Measurements from ENCODE around the gene XCR1.
"Not testable (repeated sequence)": the region's sequence is repeated elsewhere in the genome, so short reads cannot be mapped to it uniquely, and the experiment has no call there.

XCR1 gene, protein sequence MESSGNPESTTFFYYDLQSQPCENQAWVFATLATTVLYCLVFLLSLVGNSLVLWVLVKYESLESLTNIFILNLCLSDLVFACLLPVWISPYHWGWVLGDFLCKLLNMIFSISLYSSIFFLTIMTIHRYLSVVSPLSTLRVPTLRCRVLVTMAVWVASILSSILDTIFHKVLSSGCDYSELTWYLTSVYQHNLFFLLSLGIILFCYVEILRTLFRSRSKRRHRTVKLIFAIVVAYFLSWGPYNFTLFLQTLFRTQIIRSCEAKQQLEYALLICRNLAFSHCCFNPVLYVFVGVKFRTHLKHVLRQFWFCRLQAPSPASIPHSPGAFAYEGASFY
- 0.10 to 0.26 reads per million in 2 donors for total RNA-seq

GRCh38 chr3:46027021-46027705 is at the start of gene XCR1:
XCR1 (minus strand) TSS chr3:46027483; CDS start chr3:46021947, 5,536 bp downstream.
- DNase-seq: no peak

DNA sequence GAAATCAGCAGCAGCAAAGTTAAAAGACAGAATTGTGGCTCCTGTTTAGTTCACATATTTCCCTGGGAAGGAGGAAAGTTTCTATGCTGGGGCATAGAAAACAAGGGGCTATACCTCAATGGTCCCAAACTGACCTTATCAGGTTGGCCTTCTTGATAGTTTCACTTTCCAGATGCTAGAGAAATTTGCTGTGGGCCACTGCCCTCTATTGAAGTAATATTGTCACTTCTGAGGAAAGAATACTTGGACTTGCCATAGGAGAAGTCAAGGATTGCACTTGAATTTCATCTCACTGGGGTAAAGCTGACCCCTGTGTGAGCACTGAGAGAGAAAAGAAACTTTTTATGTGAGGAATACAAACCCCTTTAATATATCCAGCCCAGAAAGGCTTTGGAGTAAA is 49.3 kb upstream of the XCR1 start:
- no peak for DNase-seq

DNA sequence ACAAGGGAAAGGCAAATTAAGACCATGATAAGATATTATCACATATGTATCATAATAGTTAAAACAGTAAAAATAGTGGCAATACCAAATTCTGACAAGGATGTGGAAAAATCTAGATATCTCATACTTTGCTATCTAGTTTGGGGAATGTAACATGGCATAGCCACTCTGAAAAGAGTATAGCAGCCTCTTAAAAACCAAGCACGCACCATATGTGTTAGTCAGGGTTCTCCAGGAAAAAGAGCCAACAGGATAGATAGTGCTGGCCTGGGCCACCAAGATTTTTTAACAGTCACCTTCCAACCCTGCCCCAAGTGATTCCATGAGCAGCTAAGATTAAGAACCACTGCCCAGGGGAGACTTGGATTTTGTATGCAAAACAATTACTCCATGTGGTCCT is 48.5 kb upstream of the XCR1 start:
- DNase-seq: no peak

- no peak for DNase-seq
These were observed 44.1 kb upstream of the XCR1 start for GRCh38 chr3:46071222-46071858.

GRCh38 chr3:46070595-46071093 is 43.4 kb upstream of the XCR1 start:
- DNase-seq: no peak

DNA sequence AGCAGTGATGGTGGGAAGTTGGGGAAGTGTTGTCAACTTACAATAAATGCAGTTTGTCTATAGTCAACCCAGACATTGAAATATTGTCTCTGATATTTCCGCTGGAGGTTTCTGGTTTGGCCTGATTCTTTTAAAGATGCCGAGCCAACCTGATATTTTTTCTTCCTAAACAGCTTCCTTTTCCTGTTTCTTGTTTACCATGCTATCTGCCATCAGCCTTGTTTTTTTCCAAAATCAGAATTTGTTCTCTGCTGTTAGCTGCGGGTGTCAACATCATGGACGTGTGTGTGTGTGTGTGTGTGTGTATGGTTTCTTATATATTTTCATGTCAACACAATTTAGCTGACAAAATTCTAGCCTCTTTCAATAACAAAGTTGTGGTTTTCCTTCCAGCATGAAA is 41.2 kb upstream of the XCR1 start:
- no peak for DNase-seq

GRCh38 chr3:46067401-46067800 is 40.1 kb upstream of the XCR1 start:
- no peak for DNase-seq

GRCh38 chr3:46065750-46066256 is 38.5 kb upstream of the XCR1 start:
- no peak for DNase-seq

- DNase-seq: no peak
These were observed 38.0 kb upstream of the XCR1 start for GRCh38 chr3:46065294-46065705.

DNA sequence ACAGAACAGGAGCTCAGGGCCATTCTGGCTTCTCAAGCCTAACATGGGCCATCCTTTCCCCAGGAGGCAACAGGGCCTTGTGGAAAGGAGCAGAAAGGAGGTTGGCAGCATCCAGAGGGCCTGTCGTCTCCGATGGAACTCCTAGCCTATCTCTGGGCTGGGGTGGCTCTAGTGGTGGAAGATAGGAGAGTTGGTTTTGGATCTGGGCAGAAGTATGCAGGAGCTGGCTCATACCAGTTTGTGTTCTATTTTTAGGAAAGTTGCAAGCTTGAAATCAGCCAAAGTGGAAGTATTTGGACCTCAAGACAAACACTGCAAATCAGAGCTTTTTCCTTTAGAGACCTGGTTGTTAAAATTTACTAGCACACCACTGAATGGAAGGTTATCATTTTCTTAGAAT is 35.4 kb upstream of the XCR1 start:
- no peak for DNase-seq

DNA sequence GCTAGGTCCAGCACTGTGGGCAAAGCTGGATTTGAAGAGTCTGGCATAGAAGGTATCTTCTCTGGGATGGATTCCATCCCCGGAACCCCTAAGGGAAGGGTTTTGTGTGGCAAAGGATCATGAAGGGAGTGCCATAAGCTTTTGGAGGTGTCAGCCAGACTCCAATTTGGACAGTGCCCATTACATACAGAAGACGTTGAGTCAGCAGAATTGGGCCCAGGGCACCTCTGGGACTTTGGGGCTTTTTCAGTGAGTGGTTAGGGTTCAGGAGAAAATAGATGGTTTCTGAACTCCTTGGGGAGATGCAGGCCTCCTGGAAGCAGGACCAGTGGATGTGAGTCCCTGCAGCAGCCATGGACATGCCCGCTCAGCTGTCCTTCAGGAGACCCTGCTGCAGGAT is 34.6 kb upstream of the XCR1 start:
- no peak for DNase-seq

GRCh38 chr3:46061108-46061720 is 33.9 kb upstream of the XCR1 start:
- no peak for DNase-seq

- no peak for DNase-seq
These were observed 33.3 kb upstream of the XCR1 start for GRCh38 chr3:46060551-46060950.

DNA sequence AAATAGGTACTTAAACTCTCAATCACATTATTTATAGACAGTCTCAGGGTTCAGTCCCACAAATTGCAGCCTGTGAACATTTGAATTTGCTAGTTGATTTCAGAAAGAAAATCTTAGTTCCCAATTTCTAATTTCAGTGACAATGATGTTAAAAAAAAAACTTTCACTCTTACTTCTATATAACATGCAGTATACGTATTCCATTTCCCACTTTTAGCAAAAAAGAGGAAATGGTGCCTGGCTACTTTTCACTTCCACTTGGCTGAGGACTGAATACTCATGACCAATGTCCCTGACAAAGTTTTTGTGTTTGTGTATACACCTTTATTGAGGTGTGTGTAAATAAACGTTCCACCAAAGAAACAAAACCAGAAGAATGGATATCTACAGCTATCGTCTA is 32.1 kb upstream of the XCR1 start:
- DNase-seq: no peak

- no peak for DNase-seq
These were observed 31.7 kb upstream of the XCR1 start for GRCh38 chr3:46058981-46059380.

GRCh38 chr3:46057716-46058115 is 30.4 kb upstream of the XCR1 start:
- no peak for DNase-seq

DNA sequence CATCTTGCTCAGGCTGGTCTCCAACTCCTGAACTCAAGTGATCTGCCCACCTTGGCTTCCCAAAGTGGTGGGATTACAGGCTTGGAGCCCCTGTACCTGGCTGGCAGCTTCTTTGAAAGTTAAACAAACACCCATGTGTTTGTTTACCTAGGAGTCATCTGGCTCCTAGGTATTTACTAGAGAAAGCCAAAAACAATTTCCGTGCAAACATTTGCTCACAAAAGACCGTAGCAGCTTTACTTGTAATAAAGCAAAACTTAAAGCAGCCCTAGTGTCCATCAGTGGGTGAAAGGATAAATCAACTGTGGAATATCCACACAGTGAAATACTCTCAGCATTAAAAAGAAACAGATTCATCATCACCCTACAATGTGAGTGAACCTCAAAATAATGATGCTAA is 29.4 kb upstream of the XCR1 start:
- no peak for DNase-seq

GRCh38 chr3:46053761-46054515 is 26.7 kb upstream of the XCR1 start:
- DNase-seq: not testable (repeated sequence)

DNA sequence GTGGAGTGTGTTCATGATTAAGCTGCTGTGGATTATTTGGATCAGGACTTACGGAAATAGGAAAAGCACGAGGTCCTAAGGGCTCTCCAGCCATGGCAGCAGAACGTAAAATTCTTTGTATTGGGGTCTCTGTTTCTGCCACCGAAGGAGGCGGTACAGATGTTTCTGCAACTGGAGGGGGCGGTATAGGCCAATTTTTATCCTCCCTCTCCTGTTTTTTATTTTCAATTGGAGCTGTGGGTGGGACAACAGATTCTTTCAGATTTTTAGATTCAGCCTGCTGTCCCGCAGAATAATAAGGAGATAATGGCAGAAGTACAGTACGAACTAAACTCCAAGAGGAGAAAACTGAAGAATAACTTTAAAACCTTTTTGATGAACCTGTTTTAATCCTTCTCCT is 26.0 kb upstream of the XCR1 start:
- not testable (repeated sequence) for DNase-seq

DNA sequence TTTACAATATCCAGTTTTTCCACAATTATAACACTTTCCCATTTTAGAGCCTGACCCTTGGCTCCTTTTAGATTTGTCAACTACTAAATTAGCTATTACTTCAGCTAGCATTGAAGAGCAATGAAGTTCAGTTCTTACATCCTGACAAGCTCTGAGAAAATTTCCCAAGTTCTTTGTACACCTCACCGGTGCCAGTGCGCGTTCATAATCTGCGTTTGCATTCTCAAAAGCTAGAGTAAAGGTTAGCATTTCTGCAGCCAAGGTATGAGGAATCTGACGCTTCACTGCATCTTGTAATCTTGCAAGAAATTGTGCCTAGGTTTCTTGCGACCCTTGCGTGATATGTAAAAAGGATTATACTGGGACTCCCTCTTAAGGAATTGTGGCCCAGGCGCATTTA is 25.2 kb upstream of the XCR1 start:
- DNase-seq: no peak

DNA sequence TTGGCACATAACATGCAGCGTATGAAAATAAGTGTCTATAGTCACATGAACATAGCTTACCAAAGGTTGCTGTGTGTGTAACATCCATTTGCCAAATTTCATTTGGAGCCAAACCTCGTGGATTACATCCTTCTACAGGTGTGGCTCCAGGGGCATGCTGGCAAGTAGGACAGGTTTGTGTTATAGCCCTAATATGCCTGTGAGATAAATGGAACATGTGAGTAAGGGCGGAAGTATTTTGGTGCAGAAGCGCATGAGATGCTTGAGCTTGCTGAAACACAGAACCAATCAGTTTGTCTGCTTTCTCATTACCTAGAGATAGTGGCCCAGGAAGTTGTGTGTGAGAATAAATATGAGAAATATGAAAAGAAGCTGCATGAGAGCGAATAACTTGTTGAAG is 21.8 kb upstream of the XCR1 start:
- DNase-seq: no peak

GRCh38 chr3:46046231-46046630 is 18.9 kb upstream of the XCR1 start:
- DNase-seq: not testable (repeated sequence)
